HepG2 (cell line): Measurements from ENCODE around the gene PREP. TPM values are rescaled to one million over a fixed set of nuclear protein-coding genes. Genes with fewer than 3 reads are reported as not detected.
A peak's percentile ranks its signal among the peaks of the same experiment; 100 is the strongest.

ENCODE experiments used
- ARNTL ChIP-seq: sonication (generic); formaldehyde crosslinking; IDR thresholded peaks from 2 replicates; pipeline ENCODE4 v1.4.0; 2020; ENCODE audit warnings: mild to moderate bottlenecking, missing genetic modification reagents
- FOXA1 ChIP-seq, 2 experiments: fragments of 450-650 bp in 1 of 2; sonication (generic) in 1 of 2; formaldehyde crosslinking in 1 of 2; IDR thresholded peaks; 2 replicates each; pipeline versions ENCODE4 v1.4.0 to v1.6.1; 2016 to 2020; ENCODE audit warnings: missing genetic modification reagents in 1 of 2
- GATAD2A ChIP-seq: IDR thresholded peaks from 2 replicates; pipeline ENCODE4 v1.6.1; 2016
- HIVEP1 ChIP-seq: sonication (generic); formaldehyde crosslinking; IDR thresholded peaks from 2 replicates; pipeline ENCODE4 v1.4.0; 2020; ENCODE audit warnings: mild to moderate bottlenecking, missing genetic modification reagents
- IKZF1 ChIP-seq: fragments of 450-650 bp; IDR thresholded peaks from 2 replicates; pipeline ENCODE4 v1.7.1; 2016
- MED8 ChIP-seq: sonication (generic); formaldehyde crosslinking; IDR thresholded peaks from 2 replicates; pipeline ENCODE4 v1.8.1; 2023; ENCODE audit warnings: mild to moderate bottlenecking, missing genetic modification reagents; ENCODE audit not compliant: insufficient replicate concordance
- NONO ChIP-seq, 2 experiments: fragments of 450-650 bp in 1 of 2; sonication (generic) in 1 of 2; formaldehyde crosslinking in 1 of 2; IDR thresholded peaks in 1 of 2; conservative IDR thresholded peaks in 1 of 2; 2 replicates each; pipeline versions ENCODE4 v1.6.1 to v1.8.0; 2017 to 2022; ENCODE audit warnings: mild to moderate bottlenecking in 1 of 2, missing genetic modification reagents in 1 of 2, moderate library complexity in 1 of 2
- RCOR2 ChIP-seq: IDR thresholded peaks from 2 replicates; pipeline ENCODE4 v1.6.1; 2016; ENCODE audit warnings: missing biosample characterization, missing genetic modification reagents
- RORA ChIP-seq: sonication (generic); formaldehyde crosslinking; IDR thresholded peaks from 2 replicates; pipeline ENCODE4 v1.5.0; 2020; ENCODE audit warnings: mild to moderate bottlenecking, missing genetic modification reagents, moderate library complexity
- SCMH1 ChIP-seq: sonication (generic); formaldehyde crosslinking; IDR thresholded peaks from 2 replicates; pipeline ENCODE4 v1.9.0; 2021; ENCODE audit warnings: missing genetic modification reagents, mild to moderate bottlenecking, borderline replicate concordance
- SKI ChIP-seq: fragments of 450-650 bp; IDR thresholded peaks from one replicate; pipeline ENCODE4 v1.6.1; 2018; ENCODE audit warnings: mild to moderate bottlenecking; ENCODE audit not compliant: partially characterized antibody
- ZC3H13 ChIP-seq: sonication (generic); formaldehyde crosslinking; IDR thresholded peaks from 2 replicates; pipeline ENCODE4 v1.8.1; 2023; ENCODE audit warnings: mild to moderate bottlenecking, missing genetic modification reagents, moderate library complexity
- ZFP62 ChIP-seq: sonication (generic); formaldehyde crosslinking; IDR thresholded peaks from 2 replicates; pipeline ENCODE4 v1.4.0; 2020; ENCODE audit warnings: missing genetic modification reagents
- ZNF101 ChIP-seq: sonication (generic); formaldehyde crosslinking; IDR thresholded peaks from 2 replicates; pipeline ENCODE4 v1.4.0; 2020; ENCODE audit warnings: mild to moderate bottlenecking, low read depth, missing genetic modification reagents, borderline replicate concordance
- ZNF629 ChIP-seq: sonication (generic); formaldehyde crosslinking; conservative IDR thresholded peaks from 2 replicates; pipeline ENCODE4 v1.5.0; 2020; ENCODE audit warnings: missing genetic modification reagents
- ZNF709 ChIP-seq: sonication (generic); formaldehyde crosslinking; IDR thresholded peaks from 2 replicates; pipeline ENCODE4 v1.5.0; 2020; ENCODE audit warnings: mild to moderate bottlenecking, missing genetic modification reagents
- ZNF713 ChIP-seq: sonication (generic); formaldehyde crosslinking; IDR thresholded peaks from 2 replicates; pipeline ENCODE4 v1.4.0; 2020; ENCODE audit warnings: mild to moderate bottlenecking, missing genetic modification reagents
- polyA plus RNA-seq, 8 experiments: library from polyadenylated mRNA; depleted of rRNA in 3 of 8; stranded (reverse) in 7 of 8; unstranded in 1 of 8; fragments of >200 nt; fragmentation: Illumina TruSeq in 4 of 8; extraction: Trizol in 4 of 8; gene quantifications; 2 replicates each; pipeline versions ENCODE4 v1.2.1 to v1.2.3, GENCODE V29; 2011 to 2016; ENCODE audit warnings: low read depth in 4 of 8, missing spikeins in 1 of 8, mixed read lengths in 1 of 8; ENCODE audit not compliant: insufficient read depth in 1 of 8
- total RNA-seq, 5 experiments: library from RNA; depleted of rRNA; stranded (reverse); fragments of >200 nt; fragmentation: Illumina TruSeq; extraction: Trizol; gene quantifications; 2 replicates each; pipeline ENCODE4 v1.2.3, GENCODE V29; 2016; ENCODE audit warnings: low read depth in 1 of 5
- TF ChIP-seq, protein P1 (sequence below): sonication (generic); formaldehyde crosslinking; conservative IDR thresholded peaks from 2 replicates; pipeline ENCODE4 v1.4.0; 2020; ENCODE audit warnings: missing genetic modification reagents
- TF ChIP-seq, protein P2 (sequence below): IDR thresholded peaks from 2 replicates; pipeline ENCODE4 v1.4.0; 2020; ENCODE audit warnings: mild to moderate bottlenecking, missing genetic modification reagents
- TF ChIP-seq, protein P3 (sequence below): sonication (generic); formaldehyde crosslinking; IDR thresholded peaks from 2 replicates; pipeline ENCODE4 v1.4.0; 2020; ENCODE audit warnings: missing genetic modification reagents, mild to moderate bottlenecking, borderline replicate concordance

Gene PREP
- total and polyA plus RNA-seq, 2 of the 13 experiments (the other 11 are each of a cell fraction or from before 2014, with no cell fraction given): 12.6 to 15.9 TPM

DNA sequence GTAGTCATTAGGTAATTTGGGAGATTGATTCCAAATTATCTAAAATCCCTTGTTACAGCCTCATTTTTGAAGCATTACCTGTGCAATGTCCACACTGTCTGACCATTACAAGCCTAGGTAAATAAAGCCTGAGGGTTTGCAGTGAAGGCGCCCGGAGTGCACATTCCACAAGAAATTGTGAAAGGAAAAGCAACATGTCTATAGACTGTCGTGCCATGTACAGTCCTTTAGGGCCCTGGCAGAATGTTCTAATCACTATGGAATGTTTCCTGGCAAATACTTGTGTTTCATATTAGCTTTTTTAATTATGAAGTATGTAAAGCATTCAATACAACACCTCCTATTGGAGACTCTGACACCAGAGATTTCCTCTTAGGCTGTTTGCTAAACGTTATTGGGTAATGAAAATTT is 28.9 kb downstream of the PREP start (continued):
- no peak for TF ChIP-seq ZC3H13
- peak; percentile 23 for TF ChIP-seq SKI
- no peak for TF ChIP-seq ZNF101 (CRISPR knock-in tag)
- TF ChIP-seq ZNF709 (CRISPR knock-in tag): no peak
- TF ChIP-seq MED8 (CRISPR knock-in tag): no peak
- TF ChIP-seq, protein P1, sequence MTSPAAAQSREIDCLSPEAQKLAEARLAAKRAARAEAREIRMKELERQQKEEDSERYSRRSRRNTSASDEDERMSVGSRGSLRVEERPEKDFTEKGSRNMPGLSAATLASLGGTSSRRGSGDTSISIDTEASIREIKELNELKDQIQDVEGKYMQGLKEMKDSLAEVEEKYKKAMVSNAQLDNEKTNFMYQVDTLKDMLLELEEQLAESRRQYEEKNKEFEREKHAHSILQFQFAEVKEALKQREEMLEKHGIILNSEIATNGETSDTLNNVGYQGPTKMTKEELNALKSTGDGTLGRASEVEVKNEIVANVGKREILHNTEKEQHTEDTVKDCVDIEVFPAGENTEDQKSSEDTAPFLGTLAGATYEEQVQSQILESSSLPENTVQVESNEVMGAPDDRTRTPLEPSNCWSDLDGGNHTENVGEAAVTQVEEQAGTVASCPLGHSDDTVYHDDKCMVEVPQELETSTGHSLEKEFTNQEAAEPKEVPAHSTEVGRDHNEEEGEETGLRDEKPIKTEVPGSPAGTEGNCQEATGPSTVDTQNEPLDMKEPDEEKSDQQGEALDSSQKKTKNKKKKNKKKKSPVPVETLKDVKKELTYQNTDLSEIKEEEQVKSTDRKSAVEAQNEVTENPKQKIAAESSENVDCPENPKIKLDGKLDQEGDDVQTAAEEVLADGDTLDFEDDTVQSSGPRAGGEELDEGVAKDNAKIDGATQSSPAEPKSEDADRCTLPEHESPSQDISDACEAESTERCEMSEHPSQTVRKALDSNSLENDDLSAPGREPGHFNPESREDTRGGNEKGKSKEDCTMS (CRISPR knock-in tag): no peak
- TF ChIP-seq HIVEP1 (CRISPR knock-in tag): no peak
- no peak for TF ChIP-seq ZNF629
- no peak for TF ChIP-seq ZNF713
- TF ChIP-seq ZFP62: no peak
- TF ChIP-seq RCOR2 (CRISPR knock-in tag): 0 out of 2 replicates have a peak, but pooled peaks have one; percentile 40
- TF ChIP-seq GATAD2A: 0 out of 2 replicates have a peak, but pooled peaks have one; percentile 19
- TF ChIP-seq NONO (IDR thresholded peaks at IDR 0.05): no peak
- TF ChIP-seq NONO (CRISPR knock-in tag; conservative IDR thresholded peaks at IDR 0.05): no peak
- no peak for TF ChIP-seq RORA
- TF ChIP-seq, protein P2, sequence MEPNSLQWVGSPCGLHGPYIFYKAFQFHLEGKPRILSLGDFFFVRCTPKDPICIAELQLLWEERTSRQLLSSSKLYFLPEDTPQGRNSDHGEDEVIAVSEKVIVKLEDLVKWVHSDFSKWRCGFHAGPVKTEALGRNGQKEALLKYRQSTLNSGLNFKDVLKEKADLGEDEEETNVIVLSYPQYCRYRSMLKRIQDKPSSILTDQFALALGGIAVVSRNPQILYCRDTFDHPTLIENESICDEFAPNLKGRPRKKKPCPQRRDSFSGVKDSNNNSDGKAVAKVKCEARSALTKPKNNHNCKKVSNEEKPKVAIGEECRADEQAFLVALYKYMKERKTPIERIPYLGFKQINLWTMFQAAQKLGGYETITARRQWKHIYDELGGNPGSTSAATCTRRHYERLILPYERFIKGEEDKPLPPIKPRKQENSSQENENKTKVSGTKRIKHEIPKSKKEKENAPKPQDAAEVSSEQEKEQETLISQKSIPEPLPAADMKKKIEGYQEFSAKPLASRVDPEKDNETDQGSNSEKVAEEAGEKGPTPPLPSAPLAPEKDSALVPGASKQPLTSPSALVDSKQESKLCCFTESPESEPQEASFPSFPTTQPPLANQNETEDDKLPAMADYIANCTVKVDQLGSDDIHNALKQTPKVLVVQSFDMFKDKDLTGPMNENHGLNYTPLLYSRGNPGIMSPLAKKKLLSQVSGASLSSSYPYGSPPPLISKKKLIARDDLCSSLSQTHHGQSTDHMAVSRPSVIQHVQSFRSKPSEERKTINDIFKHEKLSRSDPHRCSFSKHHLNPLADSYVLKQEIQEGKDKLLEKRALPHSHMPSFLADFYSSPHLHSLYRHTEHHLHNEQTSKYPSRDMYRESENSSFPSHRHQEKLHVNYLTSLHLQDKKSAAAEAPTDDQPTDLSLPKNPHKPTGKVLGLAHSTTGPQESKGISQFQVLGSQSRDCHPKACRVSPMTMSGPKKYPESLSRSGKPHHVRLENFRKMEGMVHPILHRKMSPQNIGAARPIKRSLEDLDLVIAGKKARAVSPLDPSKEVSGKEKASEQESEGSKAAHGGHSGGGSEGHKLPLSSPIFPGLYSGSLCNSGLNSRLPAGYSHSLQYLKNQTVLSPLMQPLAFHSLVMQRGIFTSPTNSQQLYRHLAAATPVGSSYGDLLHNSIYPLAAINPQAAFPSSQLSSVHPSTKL (CRISPR knock-in tag): peak; percentile 35; the same call in 1 of the 2 replicates
- no peak for TF ChIP-seq IKZF1
- TF ChIP-seq ARNTL (CRISPR knock-in tag): no peak
- TF ChIP-seq, protein P3, sequence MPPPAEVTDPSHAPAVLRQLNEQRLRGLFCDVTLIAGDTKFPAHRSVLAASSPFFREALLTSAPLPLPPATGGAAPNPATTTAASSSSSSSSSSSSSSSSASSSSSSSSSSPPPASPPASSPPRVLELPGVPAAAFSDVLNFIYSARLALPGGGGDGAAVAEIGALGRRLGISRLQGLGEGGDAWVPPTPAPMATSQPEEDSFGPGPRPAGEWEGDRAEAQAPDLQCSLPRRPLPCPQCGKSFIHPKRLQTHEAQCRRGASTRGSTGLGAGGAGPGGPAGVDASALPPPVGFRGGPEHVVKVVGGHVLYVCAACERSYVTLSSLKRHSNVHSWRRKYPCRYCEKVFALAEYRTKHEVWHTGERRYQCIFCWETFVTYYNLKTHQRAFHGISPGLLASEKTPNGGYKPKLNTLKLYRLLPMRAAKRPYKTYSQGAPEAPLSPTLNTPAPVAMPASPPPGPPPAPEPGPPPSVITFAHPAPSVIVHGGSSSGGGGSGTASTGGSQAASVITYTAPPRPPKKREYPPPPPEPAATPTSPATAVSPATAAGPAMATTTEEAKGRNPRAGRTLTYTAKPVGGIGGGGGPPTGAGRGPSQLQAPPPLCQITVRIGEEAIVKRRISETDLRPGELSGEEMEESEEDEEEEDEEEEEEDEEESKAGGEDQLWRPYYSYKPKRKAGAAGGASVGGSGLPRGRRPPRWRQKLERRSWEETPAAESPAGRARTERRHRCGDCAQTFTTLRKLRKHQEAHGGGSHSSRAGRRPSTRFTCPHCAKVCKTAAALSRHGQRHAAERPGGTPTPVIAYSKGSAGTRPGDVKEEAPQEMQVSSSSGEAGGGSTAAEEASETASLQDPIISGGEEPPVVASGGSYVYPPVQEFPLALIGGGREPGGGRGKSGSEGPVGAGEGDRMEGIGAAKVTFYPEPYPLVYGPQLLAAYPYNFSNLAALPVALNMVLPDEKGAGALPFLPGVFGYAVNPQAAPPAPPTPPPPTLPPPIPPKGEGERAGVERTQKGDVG (CRISPR knock-in tag): no peak
- TF ChIP-seq SCMH1: no peak
- peak; percentile 25; the same call in 1 of the 2 replicates for TF ChIP-seq FOXA1 (IDR thresholded peaks at IDR 0.05)
- TF ChIP-seq FOXA1 (CRISPR knock-in tag; IDR thresholded peaks at IDR 0.05): peak; percentile 77
